HG03378 (cell line): ENCODE data around the gene DNHD1.

Source experiments
- ATAC-seq: cut with Tn5 transposase; IDR thresholded peaks from one replicate; pipeline ENCODE4 v1.9.1; 2021; ENCODE audit warnings: mild to moderate bottlenecking, moderate library complexity; ENCODE audit not compliant: unreplicated experiment

The DNHD1 gene

GRCh38 chr11:6530848-6531247 lies 33.8 kb downstream of the DNHD1 start:
- ATAC-seq, result no peak

DNA sequence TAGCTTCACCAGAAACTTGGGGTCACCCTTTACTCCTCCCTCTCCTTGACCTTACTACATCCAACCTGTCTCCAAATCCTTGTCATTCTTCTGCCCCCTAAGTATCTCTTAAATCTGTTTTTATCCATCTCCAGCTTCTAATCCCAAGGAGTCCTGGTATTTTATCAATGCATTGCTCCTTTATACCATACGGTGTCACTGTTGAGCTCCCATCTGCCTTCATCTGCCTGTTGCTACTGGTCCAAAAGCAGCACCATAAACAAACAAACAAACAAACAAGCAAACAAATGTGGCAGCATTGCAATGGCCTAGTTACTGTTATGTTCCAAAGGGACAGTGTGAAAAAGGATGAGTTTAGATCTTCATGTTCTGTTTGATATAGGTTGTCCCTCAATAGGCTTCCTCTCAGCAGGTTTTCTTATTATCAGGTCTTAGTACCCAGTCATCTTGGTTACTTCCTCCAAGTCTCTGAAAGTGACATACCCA lies 34.2 kb downstream of the DNHD1 start:
- ATAC-seq, result no peak

DNA sequence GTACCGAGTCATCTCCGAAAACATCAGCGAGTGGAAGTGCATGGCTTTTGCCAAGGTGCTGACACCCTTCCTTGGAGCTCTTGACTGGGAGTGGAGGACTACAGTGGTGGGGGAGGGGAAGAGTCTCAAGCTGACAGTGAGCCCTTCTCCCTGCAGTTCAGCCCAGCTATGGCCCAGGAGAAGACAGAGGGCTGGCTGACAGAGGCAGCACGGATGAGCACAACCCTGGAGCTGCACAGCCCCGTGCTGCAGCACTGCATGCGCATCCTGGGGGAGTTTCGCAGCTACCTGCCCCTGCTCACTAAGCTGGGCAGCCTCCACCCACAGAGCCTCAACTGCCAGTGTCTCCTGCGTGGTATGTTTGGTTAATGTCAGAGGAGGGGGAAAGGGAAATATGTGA lies 41.4 kb downstream of the DNHD1 start:
- no peak for ATAC-seq

- no peak for ATAC-seq
Observed at GRCh38 chr11:6538945-6539344, 41.9 kb downstream of the DNHD1 start.

- ATAC-seq, result no peak
Observed at GRCh38 chr11:6539748-6540268, 42.7 kb downstream of the DNHD1 start.

DNA sequence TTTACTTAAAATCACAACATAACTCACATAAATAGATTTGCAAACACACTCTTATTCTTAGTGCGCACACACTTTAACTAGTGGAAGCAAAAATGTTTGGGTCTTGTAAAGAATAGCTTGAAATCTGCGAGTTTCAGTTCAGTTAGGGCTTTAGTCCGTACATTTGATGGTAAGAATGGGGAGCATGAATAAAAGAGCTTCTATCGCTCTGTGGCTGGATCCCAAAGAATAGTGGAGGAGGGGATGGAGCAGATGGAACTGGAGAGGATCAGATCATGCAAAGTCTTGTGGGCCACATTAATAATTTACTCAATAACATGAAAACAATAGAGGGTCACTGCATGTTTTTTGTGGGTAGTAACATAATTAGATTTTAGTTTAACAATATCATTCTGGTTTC lies 44.3 kb downstream of the DNHD1 start:
- ATAC-seq, result no peak

GRCh38 chr11:6542727-6543126 lies 45.6 kb downstream of the DNHD1 start:
- no peak for ATAC-seq

- no peak for ATAC-seq
Observed at GRCh38 chr11:6544921-6545850, 48.1 kb downstream of the DNHD1 start.

DNA sequence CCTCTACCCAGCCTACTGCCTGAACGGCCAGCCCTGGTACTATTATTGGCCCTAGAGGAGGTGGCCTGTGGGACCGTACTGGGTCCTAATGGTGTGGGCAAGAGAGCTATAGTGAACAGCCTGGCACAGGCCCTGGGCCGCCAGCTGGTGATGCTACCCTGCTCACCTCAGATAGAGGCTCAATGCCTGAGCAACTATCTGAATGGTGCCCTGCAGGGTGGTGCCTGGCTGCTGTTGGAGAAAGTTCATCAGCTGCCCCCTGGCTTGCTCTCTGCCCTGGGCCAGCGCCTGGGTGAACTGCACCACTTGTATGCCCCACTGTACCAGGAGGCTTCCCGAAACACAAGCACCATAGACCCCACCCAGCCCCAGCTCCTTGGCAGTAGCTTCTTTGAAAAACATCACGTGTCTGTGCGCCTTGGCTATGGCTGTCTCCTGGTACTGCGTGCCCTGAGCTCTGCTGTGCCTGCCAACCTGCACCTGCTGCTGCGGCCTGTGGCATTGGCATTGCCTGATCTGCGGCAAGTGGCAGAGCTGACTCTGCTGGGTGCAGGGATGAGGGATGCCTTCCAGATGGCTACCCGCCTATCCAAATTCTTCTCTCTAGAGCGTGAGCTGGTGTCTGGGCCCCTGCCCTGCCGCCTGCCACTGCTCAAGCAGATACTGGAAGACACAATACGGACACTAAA lies 49.0 kb downstream of the DNHD1 start:
- ATAC-seq, result no peak

- no peak for ATAC-seq
Observed at GRCh38 chr11:6546735-6547134, 49.7 kb downstream of the DNHD1 start.

GRCh38 chr11:6547177-6547576 lies 50.1 kb downstream of the DNHD1 start:
- no peak for ATAC-seq

GRCh38 chr11:6548121-6548520 lies 51.0 kb downstream of the DNHD1 start:
- ATAC-seq, result no peak

- ATAC-seq, result no peak
Observed at GRCh38 chr11:6548641-6549040, 51.6 kb downstream of the DNHD1 start.

DNA sequence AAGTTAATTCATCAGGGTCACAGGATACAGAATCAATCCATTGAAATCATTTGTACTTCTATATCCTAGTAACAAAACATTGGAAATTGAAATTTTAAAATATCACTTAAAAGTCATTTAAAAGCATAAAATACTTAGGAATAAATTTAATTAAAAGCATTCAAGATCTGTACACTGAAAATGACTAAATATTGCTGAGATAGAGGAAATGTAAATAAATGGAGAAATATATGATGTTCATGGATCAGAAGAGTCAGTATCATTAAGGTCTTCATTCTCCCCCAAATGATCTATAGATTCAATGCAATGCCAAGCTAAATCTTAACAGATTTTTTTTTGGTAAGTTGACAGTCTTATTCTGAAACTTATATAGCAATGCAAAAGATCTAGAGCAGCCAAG lies 56.6 kb downstream of the DNHD1 start:
- ATAC-seq, result no peak

- no peak for ATAC-seq
Observed at GRCh38 chr11:6554828-6555706, 58.0 kb downstream of the DNHD1 start.

GRCh38 chr11:6556139-6556949 lies 59.3 kb downstream of the DNHD1 start:
- no peak for ATAC-seq

DNA sequence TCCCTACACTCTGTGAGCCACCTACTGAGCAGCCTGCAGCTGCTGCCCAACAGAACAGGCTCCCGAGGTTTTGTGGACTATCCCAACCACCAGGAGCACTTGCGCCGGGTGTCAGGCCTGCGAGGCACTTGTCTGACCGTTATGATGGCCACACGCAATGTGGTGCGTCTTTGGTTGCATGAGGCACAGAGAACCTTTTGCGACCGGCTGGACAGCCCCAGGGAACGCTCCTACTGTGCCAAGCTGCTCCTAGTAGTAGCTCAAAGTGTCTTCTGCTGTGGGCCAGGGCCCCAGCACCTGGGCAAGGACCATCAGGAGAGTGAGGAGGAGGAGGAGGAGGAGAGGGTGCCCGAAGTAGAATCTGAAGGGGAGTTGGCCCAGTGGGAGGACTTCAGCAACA lies 60.0 kb downstream of the DNHD1 start:
- ATAC-seq, result no peak

DNA sequence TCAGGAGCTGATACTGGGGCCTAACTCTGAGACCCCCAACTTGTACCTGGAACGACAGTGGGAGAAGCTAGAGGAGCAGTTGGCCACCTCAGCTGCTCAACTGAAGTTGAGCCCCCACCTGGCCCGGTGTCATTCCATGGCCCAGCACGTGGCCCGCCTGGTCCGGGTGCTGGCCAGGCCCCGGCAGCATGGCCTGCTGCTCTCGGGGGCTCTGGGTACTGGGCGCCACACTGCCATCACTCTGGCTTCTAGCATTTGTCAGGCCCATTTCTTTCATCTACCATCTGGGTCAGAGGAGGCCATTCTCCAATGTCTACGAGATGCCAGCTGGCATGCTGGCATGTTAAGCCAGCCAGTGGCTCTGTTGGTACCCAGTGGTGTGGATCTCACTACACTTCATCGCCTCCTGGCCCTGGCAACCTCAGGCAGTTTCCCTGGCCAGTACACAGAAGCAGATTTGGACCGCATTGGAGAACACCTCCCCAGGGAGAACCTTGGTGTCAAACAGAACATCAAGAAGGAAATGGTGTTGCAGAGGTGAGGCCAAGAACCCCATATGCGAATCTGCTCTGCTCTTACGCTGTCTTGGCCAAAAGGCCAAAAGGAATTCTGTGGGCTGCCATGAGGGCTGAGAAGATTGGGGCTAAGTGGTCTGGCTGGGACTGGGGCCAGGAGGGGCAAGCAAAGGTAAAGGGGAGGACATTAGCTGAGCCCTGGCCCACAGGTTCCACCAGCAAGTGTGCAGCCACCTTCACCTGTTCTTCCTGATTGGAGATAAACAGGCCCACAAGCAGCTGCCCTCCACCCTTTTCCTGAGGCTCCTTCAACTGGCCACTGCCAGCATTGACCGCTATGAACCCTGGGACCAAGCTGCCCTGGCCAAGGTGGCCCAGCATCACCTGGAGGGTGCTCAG lies 60.9 kb downstream of the DNHD1 start:
- ATAC-seq, result no peak

GRCh38 chr11:6559369-6559768 lies 62.3 kb downstream of the DNHD1 start:
- ATAC-seq, result no peak
